ENCODE measurements around the gene IQGAP3. TPM values are rescaled to one million over a fixed set of nuclear protein-coding genes. Genes with fewer than 3 reads are reported as not detected.

Gene IQGAP3
- total and polyA plus RNA-seq, 2 experiments from 2014 or later = 11.9 to 31.8 TPM

GRCh38 chr1:156485984-156486383 lies 86.4 kb downstream of the IQGAP3 start:
- H3K27me3 Mint-ChIP-seq (ENCODE audit: insufficient read depth, low read depth, poor library complexity) = peaks cover 18% of the 10 kb centered on the region
- Histone ChIP-seq H4K20me1 (replicated peaks; ENCODE audit: insufficient read depth) (peaks cover 7% of the 10 kb centered on the region), H3K79me2 (replicated peaks; ENCODE audit: insufficient read depth) (peaks cover 45% of the 10 kb centered on the region), H3F3A (replicated peaks; ENCODE audit: low read depth) (peaks cover 7% of the 10 kb centered on the region; the same call in 1 of the 2 replicates), H3K27ac (ENCODE audit: low read depth) (no peak overlapping the region), H3K9me2 (ENCODE audit: insufficient read depth) (no peaks in the 10 kb centered on the region), H3K4me2 (no peak overlapping the region), H3K4me3 (no peak overlapping the region), H3K36me3 (ENCODE audit: insufficient read depth) (peaks cover 5% of the 10 kb centered on the region; the same call in 1 of the 2 replicates), H3K4me1 (ENCODE audit: insufficient read depth) (peaks cover 37% of the 10 kb centered on the region), H2AFZ (no peak overlapping the region), H3K27me3 (ENCODE audit: insufficient read depth) (no peaks in the 10 kb centered on the region)
- H3K4me3 Mint-ChIP-seq = no peak overlapping the region; the same call in 2 of the 3 replicates
- ATAC-seq (no peak), DNase-seq (ENCODE audit: low spot score) (no peak)
- no peak for TF ChIP-seq EZH2phosphoT487 (IDR thresholded peaks at IDR 0.05; ENCODE audit: unreplicated experiment)
- no peak for TF ChIP-seq ZNF114 (CRISPR knock-in tag; IDR thresholded peaks at IDR 0.05)
- TF ChIP-seq EZH2 (IDR thresholded peaks at IDR 0.05; ENCODE audit: low read depth, unreplicated experiment) = no peak
- TF ChIP-seq ZNF331 (CRISPR knock-in tag; IDR thresholded peaks at IDR 0.05; ENCODE audit: low read depth) = no peak
- no peak for TF ChIP-seq STAT1 (IDR thresholded peaks at IDR 0.05; ENCODE audit: unreplicated experiment)
- no peak for TF ChIP-seq CREB1 (CRISPR knock-in tag; IDR thresholded peaks at IDR 0.05; ENCODE audit: low read depth)
- no peak for TF ChIP-seq ETS1 (IDR thresholded peaks at IDR 0.05)
- H3K27ac Mint-ChIP-seq = no peak overlapping the region
- no peaks in the 10 kb centered on the region; the same call in 2 of the 3 replicates for H3K9me3 Mint-ChIP-seq
- H3K4me1 Mint-ChIP-seq = peaks cover 44% of the 10 kb centered on the region
- peaks cover 15% of the 10 kb centered on the region for H3K36me3 Mint-ChIP-seq (ENCODE audit: low read depth)

- Histone ChIP-seq H3K36me3 (ENCODE audit: insufficient read depth) (peaks cover 5% of the 10 kb centered on the region; the same call in 1 of the 2 replicates), H4K20me1 (replicated peaks; ENCODE audit: insufficient read depth) (peaks cover 7% of the 10 kb centered on the region), H3K79me2 (replicated peaks; ENCODE audit: insufficient read depth) (peaks cover 38% of the 10 kb centered on the region), H3K9me2 (ENCODE audit: insufficient read depth) (no peaks in the 10 kb centered on the region), H3K4me3 (no peak overlapping the region), H3K27ac (ENCODE audit: low read depth) (no peak overlapping the region), H3K4me1 (ENCODE audit: insufficient read depth) (peaks cover 30% of the 10 kb centered on the region), H3K4me2 (no peak overlapping the region), H3K27me3 (ENCODE audit: insufficient read depth) (no peaks in the 10 kb centered on the region), H2AFZ (no peak overlapping the region), H3F3A (replicated peaks; ENCODE audit: low read depth) (peaks cover 12% of the 10 kb centered on the region; the same call in 1 of the 2 replicates)
- no peak overlapping the region for H3K4me3 Mint-ChIP-seq
- H3K36me3 Mint-ChIP-seq (ENCODE audit: low read depth) = peaks cover 29% of the 10 kb centered on the region
- H3K9me3 Mint-ChIP-seq = no peaks in the 10 kb centered on the region; the same call in 2 of the 3 replicates
- no peak for DNase-seq (ENCODE audit: low spot score)
- peaks cover 18% of the 10 kb centered on the region for H3K27me3 Mint-ChIP-seq (ENCODE audit: insufficient read depth, low read depth, poor library complexity)
- ATAC-seq = no peak
- peaks cover 42% of the 10 kb centered on the region for H3K4me1 Mint-ChIP-seq
- no peak overlapping the region for H3K27ac Mint-ChIP-seq
- TF ChIP-seq ZNF114 (CRISPR knock-in tag; IDR thresholded peaks at IDR 0.05) (no peak), POLR2AphosphoS5 (IDR thresholded peaks at IDR 0.05; ENCODE audit: low read depth) (no peak), STAT1 (IDR thresholded peaks at IDR 0.05; ENCODE audit: unreplicated experiment) (no peak), NANOG (IDR thresholded peaks at IDR 0.05; ENCODE audit: borderline replicate concordance) (no peak), ZNF462 (CRISPR knock-in tag; IDR thresholded peaks at IDR 0.05) (no peak), ZNF331 (CRISPR knock-in tag; IDR thresholded peaks at IDR 0.05; ENCODE audit: low read depth) (no peak), CREB1 (CRISPR knock-in tag; IDR thresholded peaks at IDR 0.05; ENCODE audit: low read depth) (no peak), EZH2phosphoT487 (IDR thresholded peaks at IDR 0.05; ENCODE audit: unreplicated experiment) (no peak), CTCF (conservative IDR thresholded peaks at IDR 0.05; ENCODE audit: low read depth in 2 of 2) (no peak)
Measured at GRCh38 chr1:156484480-156485058, 87.8 kb downstream of the IQGAP3 start.

All from GM23338 (cell line).